Testis (tissue), 2 donors: Measurements from ENCODE around the gene ADIRF.
"Not testable (repeated sequence)": the region's sequence is repeated elsewhere in the genome, so short reads cannot be mapped to it uniquely, and the experiment has no call there.

Source experiments
- CTCF ChIP-seq, 3 experiments: fragments of 450-650 bp in 2 of 3; fragments of 200-600 bp in 1 of 3; sonication (generic) in 1 of 3; IDR thresholded peaks; one replicate each; pipeline ENCODE4 v1.5.1; 2016 to 2019; ENCODE audit warnings: antibody characterized with exemption in 3 of 3, mild to moderate bottlenecking in 2 of 3, moderate library complexity in 1 of 3
- POLR2A ChIP-seq: fragments of 450-650 bp; IDR thresholded peaks from one replicate; pipeline ENCODE4 v1.6.1; 2017; ENCODE audit warnings: antibody characterized with exemption, mild to moderate bottlenecking, moderate library complexity

GRCh38 chr10:86999802-87000403 lies 31.6 kb downstream of the ADIRF start:
- TF ChIP-seq CTCF (IDR thresholded peaks at IDR 0.05); POLR2A: not testable (repeated sequence)
